H9 (cell line): ENCODE data around the gene NAE1. TPM values are rescaled to one million over a fixed set of nuclear protein-coding genes. Genes with fewer than 3 reads are reported as not detected.

Experiments
- DNase-seq: peaks from one replicate; pipeline ENCODE4 v3.0.0-alpha.2; 2017
- H2AFZ ChIP-seq: one replicate; pipeline ENCODE4 v1.6.1; 2013; ENCODE audit warnings: mild to moderate bottlenecking, low read length, control low read depth, moderate library complexity
- H2AK5ac ChIP-seq: 2 replicates; pipeline ENCODE4 v1.6.1; 2013; ENCODE audit warnings: low read length, control low read depth, mixed read lengths; ENCODE audit not compliant: insufficient read length
- H2BK120ac ChIP-seq: one replicate; pipeline ENCODE4 v1.6.1; 2013; ENCODE audit warnings: low read depth, mild to moderate bottlenecking, low read length, control low read depth, inconsistent platforms; ENCODE audit not compliant: poor library complexity, severe bottlenecking
- H2BK12ac ChIP-seq: 2 replicates; pipeline ENCODE4 v1.6.1; 2013; ENCODE audit warnings: low read length, control low read depth, mixed read lengths, low read depth; ENCODE audit not compliant: insufficient read length
- H2BK15ac ChIP-seq: 2 replicates; pipeline ENCODE4 v1.6.1; 2013; ENCODE audit warnings: low read depth, low read length, control low read depth
- H2BK20ac ChIP-seq: one replicate; pipeline ENCODE4 v1.6.1; 2013; ENCODE audit warnings: low read depth, mild to moderate bottlenecking, low read length, control low read depth, inconsistent platforms; ENCODE audit not compliant: poor library complexity, severe bottlenecking
- H2BK5ac ChIP-seq: 2 replicates; pipeline ENCODE4 v1.6.1; 2013; ENCODE audit warnings: low read length, control low read depth, mixed read lengths; ENCODE audit not compliant: insufficient read length
- H3K14ac ChIP-seq: 2 replicates; pipeline ENCODE4 v1.6.1; 2013; ENCODE audit warnings: low read length, control low read depth; ENCODE audit not compliant: insufficient read depth
- H3K18ac ChIP-seq: 2 replicates; pipeline ENCODE4 v1.6.1; 2013; ENCODE audit warnings: low read depth, mild to moderate bottlenecking, mixed read lengths, low read length, control low read depth; ENCODE audit not compliant: insufficient read length
- H3K23ac ChIP-seq: 2 replicates; pipeline ENCODE4 v1.6.1; 2013; ENCODE audit warnings: low read length, control low read depth, mixed read lengths, low read depth; ENCODE audit not compliant: insufficient read length
- H3K23me2 ChIP-seq: 2 replicates; pipeline ENCODE4 v1.6.1; 2013; ENCODE audit warnings: low read depth, mild to moderate bottlenecking, mixed read lengths, low read length, control low read depth; ENCODE audit not compliant: insufficient read length, poor library complexity, severe bottlenecking
- H3K27ac ChIP-seq: 2 replicates; pipeline ENCODE4 v1.5.1; 2013; ENCODE audit warnings: low read length, control low read depth, mixed read lengths, low read depth; ENCODE audit not compliant: insufficient read length
- H3K27me3 ChIP-seq: 2 replicates; pipeline ENCODE4 v1.6.1; 2013; ENCODE audit warnings: low read length, control low read depth, inconsistent platforms; ENCODE audit not compliant: insufficient read depth
- H3K4ac ChIP-seq: 2 replicates; pipeline ENCODE4 v1.6.1; 2013; ENCODE audit warnings: low read depth, mild to moderate bottlenecking, control low read depth, inconsistent platforms, low read length, moderate library complexity
- H3K4me1 ChIP-seq: 2 replicates; pipeline ENCODE4 v1.6.1; 2013; ENCODE audit warnings: low read length, control low read depth, inconsistent platforms; ENCODE audit not compliant: insufficient read depth
- H3K4me2 ChIP-seq: 2 replicates; pipeline ENCODE4 v1.6.1; 2013; ENCODE audit warnings: low read length, control low read depth, mixed read lengths; ENCODE audit not compliant: insufficient read length, insufficient read depth
- H3K56ac ChIP-seq: 2 replicates; pipeline ENCODE4 v1.6.1; 2013; ENCODE audit warnings: low read depth, mild to moderate bottlenecking, mixed read lengths, low read length, control low read depth; ENCODE audit not compliant: insufficient read length
- H3K79me1 ChIP-seq: 2 replicates; pipeline ENCODE4 v1.6.1; 2013; ENCODE audit warnings: low read depth, mild to moderate bottlenecking, moderate library complexity, low read length, control low read depth, inconsistent platforms; ENCODE audit not compliant: insufficient read depth, poor library complexity, severe bottlenecking
- H3K79me2 ChIP-seq: 2 replicates; pipeline ENCODE4 v1.6.1; 2013; ENCODE audit warnings: low read length, control low read depth, inconsistent platforms; ENCODE audit not compliant: insufficient read depth
- H3K9ac ChIP-seq: 2 replicates; pipeline ENCODE4 v1.6.1; 2013; ENCODE audit warnings: low read length, control low read depth, mixed read lengths; ENCODE audit not compliant: insufficient read length; ENCODE audit errors: extremely low read depth
- H3K9me3 ChIP-seq: one replicate; pipeline ENCODE4 v1.6.1; 2013; ENCODE audit warnings: low read depth, low read length, inconsistent platforms; ENCODE audit not compliant: control insufficient read depth
- H3T11ph ChIP-seq: one replicate; pipeline ENCODE4 v1.6.1; 2013; ENCODE audit warnings: mild to moderate bottlenecking, low read length, control low read depth, inconsistent platforms
- H4K20me1 ChIP-seq: one replicate; pipeline ENCODE4 v1.6.1; 2013; ENCODE audit not compliant: control insufficient read depth, insufficient read length, insufficient read depth
- H4K5ac ChIP-seq: 2 replicates; pipeline ENCODE4 v1.6.1; 2013; ENCODE audit warnings: low read depth, mild to moderate bottlenecking, mixed read lengths, low read length, control low read depth; ENCODE audit not compliant: insufficient read length
- H4K8ac ChIP-seq: replicated peaks from 2 replicates; pipeline ENCODE4 v1.6.1; 2013; ENCODE audit warnings: low read length, control low read depth, mixed read lengths, low read depth; ENCODE audit not compliant: insufficient read length
- H4K91ac ChIP-seq: 2 replicates; pipeline ENCODE4 v1.6.1; 2013; ENCODE audit warnings: low read depth, mild to moderate bottlenecking, moderate library complexity, mixed read lengths, low read length, control low read depth; ENCODE audit not compliant: insufficient read length
- H3K27ac Mint-ChIP-seq, 3 experiments: 2 replicates in 2 of 3; 3 replicates in 1 of 3; pipeline ENCODE4 v1.8.0; 2020 to 2021; ENCODE audit warnings: mixed read lengths in 3 of 3, mild to moderate bottlenecking in 1 of 3, moderate library complexity in 1 of 3
- H3K27me3 Mint-ChIP-seq: 2 replicates; pipeline ENCODE4 v1.8.0; 2021; ENCODE audit warnings: low read depth, mild to moderate bottlenecking, moderate library complexity, mixed read lengths
- H3K36me3 Mint-ChIP-seq, 3 experiments: 2 replicates in 2 of 3; 3 replicates in 1 of 3; pipeline ENCODE4 v1.8.0; 2020 to 2021; ENCODE audit warnings: low read depth in 3 of 3, mixed read lengths in 3 of 3; ENCODE audit not compliant: insufficient read depth in 1 of 3
- H3K4me1 Mint-ChIP-seq, 2 experiments: 2 replicates each; pipeline ENCODE4 v1.8.0; 2020; ENCODE audit warnings: mixed read lengths in 2 of 2
- H3K4me3 Mint-ChIP-seq, 2 experiments: 2 replicates in 1 of 2; 3 replicates in 1 of 2; pipeline ENCODE4 v1.8.0; 2020 to 2021; ENCODE audit warnings: mild to moderate bottlenecking in 2 of 2, mixed read lengths in 2 of 2, moderate library complexity in 1 of 2
- H3K9me3 Mint-ChIP-seq, 2 experiments: 2 replicates in 1 of 2; 3 replicates in 1 of 2; pipeline ENCODE4 v1.8.0; 2020; ENCODE audit warnings: mild to moderate bottlenecking in 2 of 2, mixed read lengths in 2 of 2, moderate library complexity in 1 of 2
- WGBS: extraction: QIAGEN DNeasy Blood & Tissue Kit; methylation state at CpG from one replicate; pipeline ENCODE4 v1.1.7; 2013; ENCODE audit warnings: missing lambda C conversion rate, low lambda C conversion rate, mixed read lengths; ENCODE audit not compliant: insufficient read length; ENCODE audit errors: extremely low coverage; 5-methylcytosine and 5-hydroxymethylcytosine counted together
- total RNA-seq: library from RNA; stranded (reverse); gene quantifications from 2 replicates; pipeline ENCODE4 v1.2.1, GENCODE V29; 2021
- TF ChIP-seq, protein P1 (sequence below): fragments of 200-600 bp; sonication (generic); conservative IDR thresholded peaks from 3 replicates; pipeline ENCODE4 v1.8.0; 2021; ENCODE audit warnings: antibody characterized with exemption, mild to moderate bottlenecking

Gene NAE1
- total RNA-seq, 1 experiment from 2014 or later = 144 TPM

GRCh38 chr16:66790130-66790733, 40.5 kb downstream of the NAE1 start:
- Histone ChIP-seq H2BK5ac (no peak overlapping the region), H2BK120ac (no peak overlapping the region), H3K4me1 (no peaks in the 10 kb centered on the region), H3K79me2 (no peaks in the 10 kb centered on the region), H3K27me3 (no peaks in the 10 kb centered on the region), H4K20me1 (no peaks in the 10 kb centered on the region), H3K4me2 (no peak overlapping the region), H3K27ac (no peak overlapping the region), H3K23ac (no peak overlapping the region), H3K9me3 (no peaks in the 10 kb centered on the region), H4K8ac (no peak overlapping the region), H3K14ac (no peak overlapping the region), H3T11ph (no peak overlapping the region), H4K5ac (no peak overlapping the region), H2BK20ac (no peak overlapping the region), H3K23me2 (no peaks in the 10 kb centered on the region), H2BK12ac (no peak overlapping the region), H3K4ac (no peak overlapping the region), H3K56ac (no peak overlapping the region), H2BK15ac (no peak overlapping the region), H2AK5ac (no peak overlapping the region), H3K9ac (no peak overlapping the region), H2AFZ (no peak overlapping the region), H4K91ac (no peak overlapping the region), H3K18ac (no peak overlapping the region), H3K79me1 (no peaks in the 10 kb centered on the region)
- Mint-ChIP-seq H3K4me3 (no peak overlapping the region), H3K4me1 (no peaks in the 10 kb centered on the region), H3K9me3 (no peaks in the 10 kb centered on the region), H3K27me3 (no peaks in the 10 kb centered on the region), H3K27ac (no peak overlapping the region), H3K36me3 (no peaks in the 10 kb centered on the region)
- TF ChIP-seq, protein P1, sequence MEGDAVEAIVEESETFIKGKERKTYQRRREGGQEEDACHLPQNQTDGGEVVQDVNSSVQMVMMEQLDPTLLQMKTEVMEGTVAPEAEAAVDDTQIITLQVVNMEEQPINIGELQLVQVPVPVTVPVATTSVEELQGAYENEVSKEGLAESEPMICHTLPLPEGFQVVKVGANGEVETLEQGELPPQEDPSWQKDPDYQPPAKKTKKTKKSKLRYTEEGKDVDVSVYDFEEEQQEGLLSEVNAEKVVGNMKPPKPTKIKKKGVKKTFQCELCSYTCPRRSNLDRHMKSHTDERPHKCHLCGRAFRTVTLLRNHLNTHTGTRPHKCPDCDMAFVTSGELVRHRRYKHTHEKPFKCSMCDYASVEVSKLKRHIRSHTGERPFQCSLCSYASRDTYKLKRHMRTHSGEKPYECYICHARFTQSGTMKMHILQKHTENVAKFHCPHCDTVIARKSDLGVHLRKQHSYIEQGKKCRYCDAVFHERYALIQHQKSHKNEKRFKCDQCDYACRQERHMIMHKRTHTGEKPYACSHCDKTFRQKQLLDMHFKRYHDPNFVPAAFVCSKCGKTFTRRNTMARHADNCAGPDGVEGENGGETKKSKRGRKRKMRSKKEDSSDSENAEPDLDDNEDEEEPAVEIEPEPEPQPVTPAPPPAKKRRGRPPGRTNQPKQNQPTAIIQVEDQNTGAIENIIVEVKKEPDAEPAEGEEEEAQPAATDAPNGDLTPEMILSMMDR = no peak
- no CpG with 5 or more reads among the region's 3 CpGs for WGBS
- no peak for DNase-seq
